Measurements from ENCODE around the gene ASB2.

ASB2 gene

DNA sequence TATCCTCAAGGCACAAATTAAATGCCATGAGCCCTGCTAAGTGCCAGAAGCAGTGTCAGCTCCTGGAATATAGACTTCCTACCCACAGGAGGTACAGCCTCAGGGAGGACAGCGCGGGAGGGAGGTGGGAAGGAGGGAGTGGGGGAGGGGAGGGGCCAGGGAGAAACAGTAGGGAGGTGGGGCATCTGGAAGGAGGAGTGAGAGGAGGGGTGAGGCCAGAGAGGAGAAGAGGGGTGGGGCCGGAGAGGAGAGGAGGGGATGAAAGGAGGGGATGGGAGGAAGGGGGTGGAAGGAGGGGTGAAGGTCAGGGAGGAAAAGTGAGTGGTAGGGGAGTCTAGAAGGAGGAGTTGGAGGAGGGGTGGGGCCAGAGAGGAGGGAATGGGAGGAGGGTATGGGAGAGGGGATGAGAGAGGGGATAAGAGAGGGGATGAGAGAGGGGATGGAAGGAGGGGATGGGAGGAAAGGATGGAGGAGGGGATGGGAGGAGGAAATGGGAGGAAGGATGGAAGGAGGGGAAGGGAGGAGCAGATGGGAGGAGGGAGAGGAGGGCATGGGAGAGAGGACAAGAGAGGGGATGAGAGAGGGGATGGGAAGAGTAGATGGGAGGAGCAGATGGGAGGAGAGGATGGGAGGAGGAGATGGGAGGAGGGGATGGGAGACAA, 11.6 kb upstream of the ASB2 start (continued):
- TF ChIP-seq, protein P1, sequence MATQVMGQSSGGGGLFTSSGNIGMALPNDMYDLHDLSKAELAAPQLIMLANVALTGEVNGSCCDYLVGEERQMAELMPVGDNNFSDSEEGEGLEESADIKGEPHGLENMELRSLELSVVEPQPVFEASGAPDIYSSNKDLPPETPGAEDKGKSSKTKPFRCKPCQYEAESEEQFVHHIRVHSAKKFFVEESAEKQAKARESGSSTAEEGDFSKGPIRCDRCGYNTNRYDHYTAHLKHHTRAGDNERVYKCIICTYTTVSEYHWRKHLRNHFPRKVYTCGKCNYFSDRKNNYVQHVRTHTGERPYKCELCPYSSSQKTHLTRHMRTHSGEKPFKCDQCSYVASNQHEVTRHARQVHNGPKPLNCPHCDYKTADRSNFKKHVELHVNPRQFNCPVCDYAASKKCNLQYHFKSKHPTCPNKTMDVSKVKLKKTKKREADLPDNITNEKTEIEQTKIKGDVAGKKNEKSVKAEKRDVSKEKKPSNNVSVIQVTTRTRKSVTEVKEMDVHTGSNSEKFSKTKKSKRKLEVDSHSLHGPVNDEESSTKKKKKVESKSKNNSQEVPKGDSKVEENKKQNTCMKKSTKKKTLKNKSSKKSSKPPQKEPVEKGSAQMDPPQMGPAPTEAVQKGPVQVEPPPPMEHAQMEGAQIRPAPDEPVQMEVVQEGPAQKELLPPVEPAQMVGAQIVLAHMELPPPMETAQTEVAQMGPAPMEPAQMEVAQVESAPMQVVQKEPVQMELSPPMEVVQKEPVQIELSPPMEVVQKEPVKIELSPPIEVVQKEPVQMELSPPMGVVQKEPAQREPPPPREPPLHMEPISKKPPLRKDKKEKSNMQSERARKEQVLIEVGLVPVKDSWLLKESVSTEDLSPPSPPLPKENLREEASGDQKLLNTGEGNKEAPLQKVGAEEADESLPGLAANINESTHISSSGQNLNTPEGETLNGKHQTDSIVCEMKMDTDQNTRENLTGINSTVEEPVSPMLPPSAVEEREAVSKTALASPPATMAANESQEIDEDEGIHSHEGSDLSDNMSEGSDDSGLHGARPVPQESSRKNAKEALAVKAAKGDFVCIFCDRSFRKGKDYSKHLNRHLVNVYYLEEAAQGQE (tag by site-specific recombination; IDR thresholded peaks at IDR 0.05): no peak
- TF ChIP-seq ZFP3 (tag by site-specific recombination; IDR thresholded peaks at IDR 0.05; ENCODE audit: low read depth): no peak
- no peak for TF ChIP-seq ZNF423 (tag by site-specific recombination; IDR thresholded peaks at IDR 0.05)
- TF ChIP-seq ZNF426 (tag by site-specific recombination; IDR thresholded peaks at IDR 0.05): no peak
- no peak for TF ChIP-seq ZIC2 (tag by site-specific recombination; IDR thresholded peaks at IDR 0.05)
- TF ChIP-seq ZNF366 (tag by site-specific recombination; conservative IDR thresholded peaks at IDR 0.05): peak; percentile 64
- TF ChIP-seq ZNF473 (tag by site-specific recombination; IDR thresholded peaks at IDR 0.05): no peak
- TF ChIP-seq, protein P2, sequence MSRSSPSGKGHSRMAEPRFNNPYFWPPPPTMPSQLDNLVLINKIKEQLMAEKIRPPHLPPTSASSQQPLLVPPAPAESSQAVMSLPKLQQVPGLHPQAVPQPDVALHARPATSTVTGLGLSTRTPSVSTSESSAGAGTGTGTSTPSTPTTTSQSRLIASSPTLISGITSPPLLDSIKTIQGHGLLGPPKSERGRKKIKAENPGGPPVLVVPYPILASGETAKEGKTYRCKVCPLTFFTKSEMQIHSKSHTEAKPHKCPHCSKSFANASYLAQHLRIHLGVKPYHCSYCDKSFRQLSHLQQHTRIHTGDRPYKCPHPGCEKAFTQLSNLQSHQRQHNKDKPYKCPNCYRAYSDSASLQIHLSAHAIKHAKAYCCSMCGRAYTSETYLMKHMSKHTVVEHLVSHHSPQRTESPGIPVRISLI (tag by site-specific recombination; IDR thresholded peaks at IDR 0.05): no peak
- no peak for TF ChIP-seq SETDB1 (IDR thresholded peaks at IDR 0.05; ENCODE audit: insufficient read length, low read length)
- peak; percentile 93 for TF ChIP-seq WT1 (tag by site-specific recombination; IDR thresholded peaks at IDR 0.05)
- no peak for TF ChIP-seq ZNF501 (tag by site-specific recombination; IDR thresholded peaks at IDR 0.05)
- TF ChIP-seq, protein P3, sequence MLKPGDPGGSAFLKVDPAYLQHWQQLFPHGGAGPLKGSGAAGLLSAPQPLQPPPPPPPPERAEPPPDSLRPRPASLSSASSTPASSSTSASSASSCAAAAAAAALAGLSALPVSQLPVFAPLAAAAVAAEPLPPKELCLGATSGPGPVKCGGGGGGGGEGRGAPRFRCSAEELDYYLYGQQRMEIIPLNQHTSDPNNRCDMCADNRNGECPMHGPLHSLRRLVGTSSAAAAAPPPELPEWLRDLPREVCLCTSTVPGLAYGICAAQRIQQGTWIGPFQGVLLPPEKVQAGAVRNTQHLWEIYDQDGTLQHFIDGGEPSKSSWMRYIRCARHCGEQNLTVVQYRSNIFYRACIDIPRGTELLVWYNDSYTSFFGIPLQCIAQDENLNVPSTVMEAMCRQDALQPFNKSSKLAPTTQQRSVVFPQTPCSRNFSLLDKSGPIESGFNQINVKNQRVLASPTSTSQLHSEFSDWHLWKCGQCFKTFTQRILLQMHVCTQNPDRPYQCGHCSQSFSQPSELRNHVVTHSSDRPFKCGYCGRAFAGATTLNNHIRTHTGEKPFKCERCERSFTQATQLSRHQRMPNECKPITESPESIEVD (tag by site-specific recombination; IDR thresholded peaks at IDR 0.05): no peak
- TF ChIP-seq KLF9 (tag by site-specific recombination; IDR thresholded peaks at IDR 0.05; ENCODE audit: low read depth): no peak
- TF ChIP-seq, protein P4, sequence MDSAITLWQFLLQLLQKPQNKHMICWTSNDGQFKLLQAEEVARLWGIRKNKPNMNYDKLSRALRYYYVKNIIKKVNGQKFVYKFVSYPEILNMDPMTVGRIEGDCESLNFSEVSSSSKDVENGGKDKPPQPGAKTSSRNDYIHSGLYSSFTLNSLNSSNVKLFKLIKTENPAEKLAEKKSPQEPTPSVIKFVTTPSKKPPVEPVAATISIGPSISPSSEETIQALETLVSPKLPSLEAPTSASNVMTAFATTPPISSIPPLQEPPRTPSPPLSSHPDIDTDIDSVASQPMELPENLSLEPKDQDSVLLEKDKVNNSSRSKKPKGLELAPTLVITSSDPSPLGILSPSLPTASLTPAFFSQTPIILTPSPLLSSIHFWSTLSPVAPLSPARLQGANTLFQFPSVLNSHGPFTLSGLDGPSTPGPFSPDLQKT (IDR thresholded peaks at IDR 0.05; ENCODE audit: borderline replicate concordance, low read depth, low read length): no peak
- peak; percentile 35; the same call in 1 of the 2 replicates for TF ChIP-seq ZFHX2 (tag by site-specific recombination; conservative IDR thresholded peaks at IDR 0.05)
- TF ChIP-seq, protein P5, sequence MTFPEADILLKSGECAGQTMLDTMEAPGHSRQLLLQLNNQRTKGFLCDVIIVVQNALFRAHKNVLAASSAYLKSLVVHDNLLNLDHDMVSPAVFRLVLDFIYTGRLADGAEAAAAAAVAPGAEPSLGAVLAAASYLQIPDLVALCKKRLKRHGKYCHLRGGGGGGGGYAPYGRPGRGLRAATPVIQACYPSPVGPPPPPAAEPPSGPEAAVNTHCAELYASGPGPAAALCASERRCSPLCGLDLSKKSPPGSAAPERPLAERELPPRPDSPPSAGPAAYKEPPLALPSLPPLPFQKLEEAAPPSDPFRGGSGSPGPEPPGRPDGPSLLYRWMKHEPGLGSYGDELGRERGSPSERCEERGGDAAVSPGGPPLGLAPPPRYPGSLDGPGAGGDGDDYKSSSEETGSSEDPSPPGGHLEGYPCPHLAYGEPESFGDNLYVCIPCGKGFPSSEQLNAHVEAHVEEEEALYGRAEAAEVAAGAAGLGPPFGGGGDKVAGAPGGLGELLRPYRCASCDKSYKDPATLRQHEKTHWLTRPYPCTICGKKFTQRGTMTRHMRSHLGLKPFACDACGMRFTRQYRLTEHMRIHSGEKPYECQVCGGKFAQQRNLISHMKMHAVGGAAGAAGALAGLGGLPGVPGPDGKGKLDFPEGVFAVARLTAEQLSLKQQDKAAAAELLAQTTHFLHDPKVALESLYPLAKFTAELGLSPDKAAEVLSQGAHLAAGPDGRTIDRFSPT (tag by site-specific recombination; IDR thresholded peaks at IDR 0.05): no peak
- no peak for TF ChIP-seq ZNF830 (tag by site-specific recombination; IDR thresholded peaks at IDR 0.05; ENCODE audit: low read depth)
- no peak for TF ChIP-seq RBAK (tag by site-specific recombination; IDR thresholded peaks at IDR 0.05)
- no peak for TF ChIP-seq PRDM1 (tag by site-specific recombination; IDR thresholded peaks at IDR 0.05)
- TF ChIP-seq ZNF658 (tag by site-specific recombination; IDR thresholded peaks at IDR 0.05): no peak
- no peak for TF ChIP-seq ZNF768 (tag by site-specific recombination; IDR thresholded peaks at IDR 0.05)
- TF ChIP-seq, protein P6, sequence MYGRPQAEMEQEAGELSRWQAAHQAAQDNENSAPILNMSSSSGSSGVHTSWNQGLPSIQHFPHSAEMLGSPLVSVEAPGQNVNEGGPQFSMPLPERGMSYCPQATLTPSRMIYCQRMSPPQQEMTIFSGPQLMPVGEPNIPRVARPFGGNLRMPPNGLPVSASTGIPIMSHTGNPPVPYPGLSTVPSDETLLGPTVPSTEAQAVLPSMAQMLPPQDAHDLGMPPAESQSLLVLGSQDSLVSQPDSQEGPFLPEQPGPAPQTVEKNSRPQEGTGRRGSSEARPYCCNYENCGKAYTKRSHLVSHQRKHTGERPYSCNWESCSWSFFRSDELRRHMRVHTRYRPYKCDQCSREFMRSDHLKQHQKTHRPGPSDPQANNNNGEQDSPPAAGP (tag by site-specific recombination; IDR thresholded peaks at IDR 0.05): peak; percentile 94

All from HEK293 (cell line).